Transverse colon (tissue), 4 donors: ENCODE measurements around the gene ROR1. TPM values are rescaled to one million over a fixed set of nuclear protein-coding genes. Genes with fewer than 3 reads are reported as not detected.
A peak's percentile ranks its signal among the peaks of the same experiment; 100 is the strongest.

Experiments used
- DNase-seq: peaks from one replicate; pipeline ENCODE4 v3.0.0-alpha.2; 2019
- H3K27ac ChIP-seq, 4 donors: fragments of 200-600 bp; sonication (generic); 2 replicates each; pipeline ENCODE4 v1.5.1; 2016 to 2018; ENCODE audit warnings: inconsistent platforms in 4 of 4
- H3K27me3 ChIP-seq: fragments of 200-600 bp; sonication (generic); 2 replicates; pipeline ENCODE4 v1.5.1; 2017; ENCODE audit warnings: inconsistent platforms
- H3K36me3 ChIP-seq, 4 donors: fragments of 200-600 bp; sonication (generic); 2 replicates each; pipeline ENCODE4 v1.5.1; 2017 to 2019; ENCODE audit warnings: inconsistent platforms in 4 of 4
- H3K4me1 ChIP-seq, 4 donors: fragments of 200-600 bp; sonication (generic); 2 replicates each; pipeline ENCODE4 v1.5.1; 2017 to 2020; ENCODE audit warnings: inconsistent platforms in 4 of 4
- H3K4me3 ChIP-seq, 4 donors: fragments of 200-600 bp; sonication (generic); 1 replicate in 1 of 4; 2 replicates in 3 of 4; pipeline versions ENCODE4 v1.5.1 to v1.6.1; 2017 to 2019; ENCODE audit warnings: inconsistent platforms in 4 of 4
- H3K9me3 ChIP-seq, 2 donors: fragments of 200-600 bp; sonication (generic); 2 replicates each; pipeline ENCODE4 v1.5.1; 2017 to 2019; ENCODE audit warnings: inconsistent platforms in 2 of 2
- CTCF ChIP-seq, 5 experiments: fragments of 200-600 bp in 3 of 5; fragments of 450-650 bp in 2 of 5; sonication (generic) in 3 of 5; IDR thresholded peaks; 1 replicate in 2 of 5; 2 replicates in 3 of 5; pipeline ENCODE4 v1.5.1; 2016 to 2017; ENCODE audit warnings: antibody characterized with exemption in 5 of 5, inconsistent platforms in 3 of 5, mild to moderate bottlenecking in 2 of 5, moderate library complexity in 1 of 5
- EP300 ChIP-seq: sonication (generic); formaldehyde crosslinking; IDR thresholded peaks from one replicate; pipeline ENCODE4 v1.6.1; 2017; ENCODE audit warnings: antibody characterized with exemption, low read depth
- POLR2A ChIP-seq: fragments of 450-650 bp; IDR thresholded peaks from one replicate; pipeline ENCODE4 v1.6.1; 2016; ENCODE audit warnings: antibody characterized with exemption, mild to moderate bottlenecking, moderate library complexity
- POLR2AphosphoS5 ChIP-seq, 3 donors: sonication (generic); formaldehyde crosslinking; IDR thresholded peaks; one replicate each; pipeline ENCODE4 v1.6.1; 2016; ENCODE audit warnings: antibody characterized with exemption in 3 of 3
- WGBS, 2 donors: methylation state at CpG; one replicate each; pipeline ENCODE4 v1.1.5; 2018; ENCODE audit warnings: low coverage in 1 of 2; 5-methylcytosine and 5-hydroxymethylcytosine counted together
- in situ Hi-C, 4 donors: fragments of 200-750 bp; cut with MboI; loops; one replicate each; pipeline versions ENCODE4 v1.15.0 to v1.15.1; 2017; ENCODE audit warnings: low sequenced_read_pairs in 3 of 4, low pct_ligation_motif_present in 1 of 4, low pct_unique_long_range_greater_than_20kb in 1 of 4
- intact Hi-C: fragments of 100-400 bp; cut with DNase I; formaldehyde crosslinking; loops from one replicate; pipeline ENCODE4 v1.15.1; 2023; ENCODE audit warnings: low total_unique reads
- total RNA-seq, 4 donors: library from RNA; depleted of rRNA; stranded (reverse); fragments of >200 nt; gene quantifications; one replicate each; pipeline ENCODE4 v1.1.0, GENCODE V29; 2016

Gene ROR1
- total RNA-seq, 4 donors from 2014 or later: 3.0 to 6.7 (median 4.6) TPM

GRCh38 chr1:63867429-63868176 is 93.8 kb downstream of the ROR1 start:
- Histone ChIP-seq H3K27me3 (no peaks in the 10 kb centered on the region), H3K27ac (peak overlapping the region in 3 of 4 donors; percentile 54 to 71 (median 57)), H3K4me3 (no peak overlapping the region), H3K4me1 (peaks cover 0 to 19% (median 10%) of the 10 kb centered on the region in 4 donors), H3K36me3 (no peaks in the 10 kb centered on the region), H3K9me3 (no peaks in the 10 kb centered on the region)
- intact Hi-C loops: loop anchor here (5.0 kb wide), 2 partner anchors 50 to 95 kb away; partner anchors contain the start of gene ROR1
- in situ Hi-C loops: no loop called here
- no peak for DNase-seq
- WGBS, 2 donors: 84% methylated on average over 12 to 14 of the region's 14 CpGs
- TF ChIP-seq POLR2AphosphoS5 (IDR thresholded peaks at IDR 0.05) (peak in 1 of 3 donors; percentile 40), EP300 (no peak)

- H3K4me3 ChIP-seq: no peak overlapping the region
- no peak for DNase-seq
- H3K27ac ChIP-seq: peak overlapping the region in 3 of 4 donors; percentile 54 to 71 (median 57)
- WGBS, 2 donors: 49 to 61% methylated on average over 5 of the region's 5 CpGs
- H3K36me3 ChIP-seq: no peaks in the 10 kb centered on the region
- H3K9me3 ChIP-seq: no peaks in the 10 kb centered on the region
- no peaks in the 10 kb centered on the region for H3K27me3 ChIP-seq
- intact Hi-C loops (loop anchor here (5.0 kb wide), 2 partner anchors 51 to 96 kb away; partner anchors contain the start of gene ROR1), in situ Hi-C loops (no loop called here)
- peaks cover 0 to 19% (median 10%) of the 10 kb centered on the region in 4 donors for H3K4me1 ChIP-seq
- TF ChIP-seq POLR2A (no peak), CTCF (IDR thresholded peaks at IDR 0.05) (peak in 2 of 5 experiments; percentile 11 to 22), POLR2AphosphoS5 (IDR thresholded peaks at IDR 0.05) (peak in 1 of 3 donors; percentile 29)
Measured at GRCh38 chr1:63868268-63868781, 94.5 kb downstream of the ROR1 start.

GRCh38 chr1:63870152-63870551 is 96.3 kb downstream of the ROR1 start:
- TF ChIP-seq EP300: no peak
- TF ChIP-seq POLR2A: no peak
- TF ChIP-seq CTCF (IDR thresholded peaks at IDR 0.05): no peak
- no peak for TF ChIP-seq POLR2AphosphoS5 (IDR thresholded peaks at IDR 0.05)
- WGBS, 2 donors: 90 to 94% methylated on average over 2 of the region's 2 CpGs
- no peaks in the 10 kb centered on the region for H3K36me3 ChIP-seq
- no peaks in the 10 kb centered on the region for H3K27me3 ChIP-seq
- H3K4me1 ChIP-seq: peaks cover 0 to 26% (median 13%) of the 10 kb centered on the region in 4 donors
- in situ Hi-C loops (no loop called here), intact Hi-C loops (no loop called here)
- H3K27ac ChIP-seq: no peak overlapping the region
- H3K9me3 ChIP-seq: no peaks in the 10 kb centered on the region
- H3K4me3 ChIP-seq: no peak overlapping the region
- no peak for DNase-seq

GRCh38 chr1:63871463-63871862 is 97.6 kb downstream of the ROR1 start:
- no peaks in the 10 kb centered on the region for H3K36me3 ChIP-seq
- intact Hi-C loops (no loop called here), in situ Hi-C loops (no loop called here)
- H3K4me1 ChIP-seq: peaks cover 0 to 32% (median 16%) of the 10 kb centered on the region in 4 donors
- no peak for DNase-seq
- no peaks in the 10 kb centered on the region for H3K9me3 ChIP-seq
- no peak overlapping the region for H3K4me3 ChIP-seq
- WGBS, 2 donors: 93% methylated on average over 1 of the region's 1 CpG; no CpG with 5 or more reads in 1 of the 2 donors
- H3K27me3 ChIP-seq: no peaks in the 10 kb centered on the region
- TF ChIP-seq POLR2A (no peak), EP300 (no peak), CTCF (IDR thresholded peaks at IDR 0.05) (no peak), POLR2AphosphoS5 (IDR thresholded peaks at IDR 0.05) (no peak)
- H3K27ac ChIP-seq: no peak overlapping the region
